Cardiac septum (tissue), 1 donor: Measurements from ENCODE around the gene NAALADL2. TPM values are rescaled to one million over a fixed set of nuclear protein-coding genes. Genes with fewer than 3 reads are reported as not detected.

ENCODE experiments used
- DNase-seq: peaks from one replicate; pipeline ENCODE4 v3.0.0-alpha.2; 2020; ENCODE audit warnings: low spot score
- intact Hi-C: fragments of 100-400 bp; cut with DNase I; formaldehyde crosslinking; loops from one replicate; pipeline ENCODE4 v1.14.0; 2022
- total RNA-seq: library from RNA; stranded (reverse); fragmentation: NEBNext Ultra II Directional; extraction: Animal tissue kit (Norgen Biotek cat#: 25700); gene quantifications from one replicate; pipeline ENCODE4 v1.2.1, GENCODE V29; 2021
- donor health status: DM: no; HTN: no; CAD: no.

NAALADL2 gene
- total RNA-seq, 1 donor from 2014 or later, result 10.4 TPM

DNA sequence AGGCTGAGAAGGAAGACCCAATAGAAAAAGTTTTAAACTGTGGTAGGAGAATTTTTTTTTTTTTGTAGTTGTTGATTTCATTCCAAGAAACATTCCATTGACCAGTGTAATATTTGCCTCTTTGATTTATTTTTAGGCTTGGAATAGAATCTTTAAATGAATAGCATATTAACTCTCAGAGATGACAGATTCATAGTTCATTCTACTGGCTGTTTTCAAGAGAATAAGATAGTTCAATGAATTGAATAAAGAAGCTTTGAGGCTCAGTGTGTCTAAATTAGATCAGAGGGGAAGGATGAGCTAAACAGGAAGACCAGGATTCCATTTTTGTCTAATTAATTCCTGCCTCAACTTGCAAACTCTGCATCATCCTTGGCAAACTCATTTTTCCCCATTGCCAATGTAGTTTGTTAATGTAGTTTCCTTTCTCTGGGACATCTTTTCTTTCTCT lies 98.4 kb downstream of the NAALADL2 start:
- intact Hi-C loops, result no loop called here
- DNase-seq, result no peak

DNA sequence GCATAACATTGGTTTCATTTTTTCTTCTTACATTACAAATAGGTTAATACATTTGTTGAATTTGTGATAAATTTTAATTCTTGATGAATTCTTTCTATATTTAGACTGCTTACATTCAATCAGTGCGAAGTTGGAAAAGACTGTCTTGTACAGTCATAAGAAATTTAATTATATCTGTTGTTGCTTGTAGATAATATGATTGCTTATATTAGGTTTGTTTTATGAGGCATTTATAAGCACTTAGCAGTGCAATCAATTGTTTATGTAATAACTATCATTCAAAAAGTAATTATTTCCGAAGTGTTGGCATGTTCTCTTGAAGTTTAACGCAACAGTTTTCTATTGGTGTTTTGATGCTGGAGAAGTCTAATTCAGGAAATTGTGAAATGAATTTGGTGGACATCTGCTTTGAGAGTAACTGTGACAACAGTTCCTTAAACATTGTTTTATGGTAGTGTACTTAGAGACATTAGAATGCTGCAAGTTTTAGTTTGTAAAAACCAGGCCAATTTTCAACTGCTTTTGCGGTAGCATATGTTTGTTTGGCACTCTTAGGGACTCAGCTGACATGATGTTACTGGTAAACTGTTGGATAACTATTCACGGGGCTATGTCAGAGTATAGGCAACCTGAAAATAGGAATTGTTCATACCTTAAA lies 99.7 kb downstream of the NAALADL2 start:
- intact Hi-C loops, result no loop called here
- DNase-seq, result no peak

DNA sequence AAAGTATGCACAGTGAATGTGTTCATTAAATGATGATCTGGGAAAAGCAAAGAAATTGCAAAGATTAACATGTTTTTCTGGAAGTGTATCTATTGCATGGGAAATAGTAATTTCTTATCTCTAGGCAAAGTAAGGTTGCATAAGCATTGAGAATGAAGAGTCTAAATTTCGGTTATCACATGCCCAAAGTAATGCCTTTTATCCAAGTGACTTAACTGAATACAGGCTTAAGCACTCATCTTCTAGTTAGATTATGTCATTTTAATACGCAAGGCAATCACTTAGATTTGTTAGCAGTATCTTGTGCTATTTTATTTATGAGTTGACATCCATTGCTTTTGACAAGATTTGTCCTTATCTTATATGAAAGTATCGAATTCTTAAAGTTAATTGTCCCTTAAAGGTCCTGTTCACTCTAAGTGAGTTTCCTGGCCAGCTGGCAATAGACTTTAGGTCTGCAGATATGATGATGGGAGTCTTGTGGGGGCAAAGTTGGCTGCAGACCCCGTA lies 100.5 kb downstream of the NAALADL2 start:
- no peak for DNase-seq
- intact Hi-C loops, result no loop called here

GRCh38 chr3:174960898-174961297 lies 101.8 kb downstream of the NAALADL2 start:
- DNase-seq, result no peak
- intact Hi-C loops, result no loop called here

DNA sequence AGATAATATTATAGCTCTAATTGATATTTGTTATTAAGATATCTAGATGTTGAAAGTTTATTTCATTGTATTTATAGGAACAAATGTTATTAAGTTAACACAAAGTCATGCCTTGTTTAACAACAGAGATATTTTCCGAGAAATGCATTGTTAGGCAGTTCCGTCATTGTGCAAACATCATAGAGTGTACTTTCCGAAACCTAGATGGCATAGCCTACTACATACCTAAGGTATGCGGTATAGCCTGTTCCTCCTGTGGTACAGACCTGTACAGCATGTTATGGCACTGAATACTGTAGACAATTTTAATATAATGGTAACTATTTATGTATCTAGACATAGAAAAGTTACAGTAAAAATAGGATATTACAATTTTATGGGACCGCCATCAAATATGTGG lies 114.3 kb downstream of the NAALADL2 start:
- intact Hi-C loops, result no loop called here
- DNase-seq, result no peak

DNA sequence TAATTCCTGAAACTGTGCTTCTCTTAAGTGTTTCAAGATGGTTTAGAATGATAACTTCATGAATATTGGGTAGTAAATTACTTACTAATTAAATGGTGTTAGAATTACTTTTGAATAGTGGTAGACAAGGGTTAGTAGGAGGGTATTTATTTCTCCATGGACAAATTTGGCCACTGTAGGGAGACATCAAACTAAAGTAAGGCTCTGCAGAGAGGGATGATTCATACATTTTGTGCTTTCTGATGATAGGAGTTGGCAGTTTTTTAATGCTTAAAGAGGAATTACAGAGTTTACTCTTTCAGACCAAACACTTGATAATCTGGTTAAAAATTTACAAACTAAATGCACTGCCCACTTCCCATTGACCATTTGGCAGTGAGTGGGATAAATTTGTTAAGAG lies 127.6 kb downstream of the NAALADL2 start:
- intact Hi-C loops, result no loop called here
- DNase-seq, result no peak

GRCh38 chr3:175001091-175001490 lies 142.0 kb downstream of the NAALADL2 start:
- intact Hi-C loops, result no loop called here
- no peak for DNase-seq

DNA sequence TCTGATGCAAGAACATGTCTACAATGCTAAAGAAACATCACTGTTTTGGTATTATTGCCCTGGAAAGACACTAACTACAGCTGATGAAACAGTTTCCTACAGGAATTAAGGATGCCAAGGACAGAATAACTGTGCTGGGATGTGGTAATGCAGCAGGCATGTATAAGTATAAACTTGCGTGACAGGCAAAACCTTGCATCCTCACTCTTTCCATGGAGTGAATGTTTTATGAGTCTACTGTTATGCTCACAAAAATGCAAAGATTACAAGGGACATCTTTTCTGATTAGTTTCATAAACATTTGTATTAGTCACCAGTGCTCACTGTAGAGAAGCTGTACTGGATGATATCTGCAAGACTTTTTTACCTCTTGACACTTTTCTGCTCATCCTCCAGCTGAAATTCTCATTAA lies 143.6 kb downstream of the NAALADL2 start:
- DNase-seq, result no peak
- intact Hi-C loops, result no loop called here

DNA sequence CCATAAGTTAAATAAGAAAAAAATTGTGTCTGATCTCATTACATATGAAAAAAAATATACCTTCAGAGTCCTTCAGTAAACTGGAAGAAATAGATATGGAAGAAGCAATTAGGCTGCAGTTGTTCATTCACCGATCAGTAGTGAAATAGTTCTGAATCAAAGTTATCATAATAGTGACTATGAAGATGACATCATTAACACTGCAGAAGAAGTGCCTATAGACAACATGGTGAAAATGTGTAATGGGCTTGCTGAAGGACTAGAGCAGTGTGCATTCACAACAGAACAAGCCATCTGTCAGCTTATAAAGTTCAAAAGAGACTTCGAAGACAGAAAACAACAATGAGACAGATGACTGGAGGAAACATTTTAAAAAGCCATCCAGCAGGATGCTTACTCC lies 144.5 kb downstream of the NAALADL2 start:
- intact Hi-C loops, result no loop called here
- no peak for DNase-seq

- DNase-seq, result no peak
- intact Hi-C loops, result no loop called here
Observed at GRCh38 chr3:175005193-175005592, 146.1 kb downstream of the NAALADL2 start.

GRCh38 chr3:175005881-175006280 lies 146.7 kb downstream of the NAALADL2 start:
- intact Hi-C loops, result no loop called here
- no peak for DNase-seq

- intact Hi-C loops, result no loop called here
- no peak for DNase-seq
Observed at GRCh38 chr3:175007306-175007705, 148.2 kb downstream of the NAALADL2 start.

- DNase-seq, result no peak
- intact Hi-C loops, result no loop called here
Observed at GRCh38 chr3:175009295-175009694, 150.2 kb downstream of the NAALADL2 start.

DNA sequence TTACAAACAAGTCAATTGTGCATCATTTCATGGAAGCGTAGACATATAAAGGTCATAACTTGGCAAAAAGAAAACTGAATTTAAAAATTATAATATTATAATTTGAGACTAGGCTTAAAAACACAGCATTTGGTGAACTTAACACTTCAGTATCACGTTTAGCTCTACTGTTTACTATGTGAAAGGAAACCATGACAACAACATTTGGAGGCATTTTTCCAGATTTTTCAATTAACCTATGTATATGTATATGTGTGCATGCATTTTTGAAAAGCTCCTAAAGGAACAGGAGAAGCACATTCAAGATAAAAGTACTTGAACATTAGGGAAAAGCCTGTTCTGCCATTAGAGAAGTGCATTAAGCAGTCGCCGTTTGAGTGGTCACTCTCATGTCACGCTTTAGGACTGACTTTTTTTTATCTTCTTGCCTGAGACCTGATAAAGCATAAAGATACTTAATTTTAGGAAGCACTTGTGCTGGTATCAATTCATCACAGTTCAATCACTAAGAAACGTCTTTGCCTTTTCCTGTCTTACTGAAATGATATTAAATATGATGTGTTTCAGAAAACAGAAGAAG lies 156.0 kb downstream of the NAALADL2 start:
- DNase-seq, result no peak
- intact Hi-C loops, result no loop called here

DNA sequence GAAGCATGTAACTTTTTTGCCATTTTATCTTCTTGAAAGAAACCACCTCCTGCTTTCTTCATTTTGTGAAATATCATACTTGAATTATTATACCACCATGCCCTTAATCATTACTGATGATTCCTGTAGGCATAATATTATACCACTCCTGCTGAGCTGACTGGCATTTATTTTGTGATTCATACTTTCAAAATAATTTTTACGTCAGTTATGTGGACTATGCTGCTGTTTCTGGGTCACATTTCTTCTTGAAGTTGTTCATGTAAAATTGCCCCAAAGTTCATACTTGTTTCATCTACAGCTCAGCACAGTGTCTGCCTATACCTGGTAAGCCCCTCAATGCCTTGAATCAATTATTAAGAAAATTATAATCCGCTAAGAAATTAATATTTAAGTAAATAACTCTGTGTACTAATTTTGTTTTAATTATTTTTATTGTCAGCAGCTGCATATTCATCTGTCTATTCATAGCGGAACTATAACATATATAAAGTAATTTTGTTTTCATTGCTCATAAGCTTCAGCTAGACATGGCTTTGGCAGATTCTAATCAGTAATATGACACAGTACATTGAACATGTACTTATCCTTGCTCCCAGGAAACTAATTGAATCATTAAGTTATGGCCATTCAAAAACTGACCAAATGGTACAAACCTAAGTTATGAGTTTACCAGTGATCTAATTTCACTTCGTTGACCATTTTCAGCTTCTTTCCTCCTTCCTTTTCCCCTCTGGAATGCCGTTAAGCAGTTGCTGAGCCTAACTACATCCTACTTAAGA lies 160.0 kb downstream of the NAALADL2 start:
- intact Hi-C loops, result no loop called here

DNA sequence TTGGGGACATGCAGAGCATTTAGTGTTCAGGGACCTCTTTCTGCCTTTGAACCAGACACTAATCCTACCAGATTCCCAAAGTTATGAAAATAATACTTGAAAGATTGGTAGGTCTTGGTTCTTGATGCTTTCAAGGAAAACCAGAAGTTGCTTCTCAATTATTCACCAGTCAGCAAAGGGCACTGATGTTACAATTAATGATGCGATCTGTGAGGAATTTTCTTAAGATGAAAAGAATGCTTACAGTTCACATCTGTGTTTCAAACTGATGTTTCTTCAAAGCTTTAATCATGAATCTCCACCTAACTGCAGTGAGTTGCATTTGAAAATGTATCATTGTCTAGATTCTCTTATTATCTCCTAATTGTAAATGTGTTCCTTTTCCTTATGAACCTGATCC lies 161.0 kb downstream of the NAALADL2 start:
- DNase-seq, result no peak
- intact Hi-C loops, result no loop called here

More for the DNA sequence above, 160.0 kb downstream of the NAALADL2 start:
- no peak for DNase-seq

- no peak for DNase-seq
- intact Hi-C loops, result no loop called here
Observed at GRCh38 chr3:175029828-175030227, 170.7 kb downstream of the NAALADL2 start.

DNA sequence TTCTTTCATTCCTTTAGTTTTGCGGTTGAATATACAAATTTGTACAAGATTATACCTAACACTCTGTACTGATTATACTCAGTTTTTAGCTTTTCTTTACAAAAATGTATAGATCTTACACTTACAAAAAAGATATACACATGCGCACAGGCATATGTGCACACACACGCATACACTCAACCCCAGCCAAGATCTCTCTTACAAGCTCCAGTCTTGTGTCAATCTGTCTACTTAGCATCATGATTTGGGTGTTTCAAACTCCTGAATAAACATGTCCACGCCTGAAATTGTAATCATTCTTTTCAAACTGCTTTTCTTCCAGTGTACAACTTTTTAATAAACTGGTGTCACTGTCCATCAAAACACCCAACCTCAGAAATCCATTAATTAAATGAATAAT lies 180.7 kb downstream of the NAALADL2 start:
- intact Hi-C loops, result no loop called here

DNA sequence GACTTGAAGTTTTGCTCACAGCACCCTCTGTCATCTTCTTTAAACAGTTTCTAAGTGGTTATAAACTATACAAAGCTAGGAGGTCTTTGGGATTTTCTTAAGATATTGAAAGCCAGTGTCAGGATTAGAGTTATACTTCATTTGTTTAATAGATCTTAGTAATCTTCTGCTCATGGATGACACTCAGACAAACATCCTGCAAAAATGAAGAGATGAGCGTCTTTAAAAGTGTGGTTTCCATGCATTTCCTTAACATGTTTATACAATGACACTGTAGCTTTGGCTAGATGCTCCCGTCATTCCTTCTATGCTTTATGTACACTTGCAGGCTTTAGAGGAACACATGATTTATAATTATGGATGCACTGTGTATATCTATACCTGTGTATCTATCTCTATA lies 182.2 kb downstream of the NAALADL2 start:
- DNase-seq, result no peak
- intact Hi-C loops, result no loop called here

More for the DNA sequence above, 180.7 kb downstream of the NAALADL2 start:
- no peak for DNase-seq

DNA sequence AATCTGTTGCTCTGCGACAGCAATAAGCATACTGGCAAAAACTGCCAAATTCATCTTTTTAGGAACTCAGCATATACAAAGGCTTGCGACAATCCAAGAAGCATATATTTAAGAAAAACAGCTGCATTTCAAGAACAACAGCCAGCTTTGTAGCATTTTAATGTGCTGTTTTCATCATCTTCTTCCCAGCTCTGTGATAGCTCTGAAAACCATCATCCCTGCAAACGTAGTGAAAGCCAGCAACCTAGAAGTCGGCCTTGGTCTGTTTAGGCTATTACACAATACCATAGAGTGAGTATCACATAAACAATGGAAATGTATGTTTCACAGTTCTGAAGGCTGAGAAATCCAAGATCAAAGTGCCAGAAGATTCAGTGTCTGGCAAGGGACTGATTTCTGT lies 187.5 kb downstream of the NAALADL2 start:
- DNase-seq, result no peak
- intact Hi-C loops, result no loop called here

GRCh38 chr3:175047786-175048185 lies 188.7 kb downstream of the NAALADL2 start:
- intact Hi-C loops, result no loop called here
- no peak for DNase-seq
